HepG2 (cell line): ENCODE data around the gene SF3B5. TPM values are rescaled to one million over a fixed set of nuclear protein-coding genes. Genes with fewer than 3 reads are reported as not detected.

Source experiments
- CBX2 ChIP-seq, 2 experiments: fragments of 200-600 bp in 1 of 2; sonication (generic); formaldehyde crosslinking in 1 of 2; IDR thresholded peaks; 2 replicates each; pipeline versions ENCODE4 v1.7.0 to v1.8.1; 2018 to 2022; ENCODE audit warnings: low read depth in 2 of 2, low read length in 1 of 2, mild to moderate bottlenecking in 1 of 2, missing genetic modification reagents in 1 of 2
- FOSL2 ChIP-seq: sonication (generic); formaldehyde crosslinking; IDR thresholded peaks from 2 replicates; pipeline ENCODE4 v1.4.0; 2020; ENCODE audit warnings: missing genetic modification reagents
- GATAD1 ChIP-seq: IDR thresholded peaks from 2 replicates; pipeline ENCODE4 v1.6.1; 2016; ENCODE audit warnings: missing genetic modification reagents, missing compliant biosample characterization
- JDP2 ChIP-seq: sonication (generic); formaldehyde crosslinking; IDR thresholded peaks from 2 replicates; pipeline ENCODE4 v1.8.1; 2022; ENCODE audit warnings: missing genetic modification reagents, borderline replicate concordance
- MBNL3 ChIP-seq: fragments of 250-450 bp; sonication (Bioruptor Pico); conservative IDR thresholded peaks from 2 replicates; pipeline ENCODE4 v1.8.0; 2022; ENCODE audit warnings: mild to moderate bottlenecking, inconsistent platforms
- NR2F6 ChIP-seq, 2 experiments: IDR thresholded peaks; 2 replicates each; pipeline ENCODE4 v1.6.1; 2016; ENCODE audit warnings: antibody characterized with exemption in 1 of 2, mild to moderate bottlenecking in 1 of 2
- NR3C1 ChIP-seq: sonication (generic); formaldehyde crosslinking; IDR thresholded peaks from 2 replicates; pipeline ENCODE4 v1.4.0; 2020; ENCODE audit warnings: missing genetic modification reagents
- PAX8 ChIP-seq: sonication (generic); formaldehyde crosslinking; IDR thresholded peaks from 2 replicates; pipeline ENCODE4 v1.8.0; 2022; ENCODE audit warnings: mild to moderate bottlenecking, missing genetic modification reagents, borderline replicate concordance
- PCBP1 ChIP-seq: fragments of 200-400 bp; formaldehyde crosslinking; IDR thresholded peaks from 2 replicates; pipeline ENCODE4 v1.6.1; 2017; ENCODE audit warnings: mild to moderate bottlenecking, low read depth, low read length, borderline replicate concordance
- SYNCRIP ChIP-seq: fragments of 200-400 bp; formaldehyde crosslinking; IDR thresholded peaks from 2 replicates; pipeline ENCODE4 v1.6.1; 2018; ENCODE audit warnings: mild to moderate bottlenecking, low read depth, low read length; ENCODE audit not compliant: insufficient read depth
- TCF12 ChIP-seq, 2 experiments: fragments of 450-650 bp in 1 of 2; sonication (generic) in 1 of 2; formaldehyde crosslinking in 1 of 2; IDR thresholded peaks; 2 replicates each; pipeline versions ENCODE4 v1.6.1 to v1.8.0; 2017 to 2022; ENCODE audit warnings: antibody characterized with exemption in 1 of 2, mild to moderate bottlenecking in 1 of 2, missing genetic modification reagents in 1 of 2, moderate library complexity in 1 of 2
- ZBTB1 ChIP-seq: sonication (generic); formaldehyde crosslinking; IDR thresholded peaks from 2 replicates; pipeline ENCODE4 v1.4.0; 2020; ENCODE audit warnings: missing genetic modification reagents, borderline replicate concordance
- ZBTB7B ChIP-seq: sonication (generic); formaldehyde crosslinking; IDR thresholded peaks from 2 replicates; pipeline ENCODE4 v1.4.0; 2020; ENCODE audit warnings: missing genetic modification reagents
- ZMYM2 ChIP-seq: sonication (generic); formaldehyde crosslinking; IDR thresholded peaks from 2 replicates; pipeline ENCODE4 v1.8.0; 2022; ENCODE audit warnings: mild to moderate bottlenecking, missing genetic modification reagents
- ZNF230 ChIP-seq: sonication (generic); formaldehyde crosslinking; IDR thresholded peaks from 2 replicates; pipeline ENCODE4 v1.4.0; 2020; ENCODE audit warnings: mild to moderate bottlenecking, missing genetic modification reagents
- ZNF616 ChIP-seq: sonication (generic); formaldehyde crosslinking; IDR thresholded peaks from 2 replicates; pipeline ENCODE4 v1.5.0; 2020; ENCODE audit warnings: low read depth, mild to moderate bottlenecking, missing genetic modification reagents
- polyA plus RNA-seq, 8 experiments: library from polyadenylated mRNA; depleted of rRNA in 3 of 8; stranded (reverse) in 7 of 8; unstranded in 1 of 8; fragments of >200 nt; fragmentation: Illumina TruSeq in 4 of 8; extraction: Trizol in 4 of 8; gene quantifications; 2 replicates each; pipeline versions ENCODE4 v1.2.1 to v1.2.3, GENCODE V29; 2011 to 2016; ENCODE audit warnings: low read depth in 4 of 8, missing spikeins in 1 of 8, mixed read lengths in 1 of 8; ENCODE audit not compliant: insufficient read depth in 1 of 8
- total RNA-seq, 5 experiments: library from RNA; depleted of rRNA; stranded (reverse); fragments of >200 nt; fragmentation: Illumina TruSeq; extraction: Trizol; gene quantifications; 2 replicates each; pipeline ENCODE4 v1.2.3, GENCODE V29; 2016; ENCODE audit warnings: low read depth in 1 of 5
- TF ChIP-seq, protein P1 (sequence below): sonication (generic); formaldehyde crosslinking; IDR thresholded peaks from 2 replicates; pipeline ENCODE4 v1.5.1; 2020; ENCODE audit warnings: missing genetic modification reagents, mild to moderate bottlenecking, borderline replicate concordance
- TF ChIP-seq, protein P2 (sequence below): sonication (generic); formaldehyde crosslinking; IDR thresholded peaks from 2 replicates; pipeline ENCODE4 v1.4.0; 2020; ENCODE audit warnings: missing genetic modification reagents
- TF ChIP-seq, protein P3 (sequence below): sonication (generic); formaldehyde crosslinking; IDR thresholded peaks from 2 replicates; pipeline ENCODE4 v1.5.0; 2020; ENCODE audit warnings: missing genetic modification reagents
- TF ChIP-seq, protein P4 (sequence below): sonication (generic); formaldehyde crosslinking; IDR thresholded peaks from 2 replicates; pipeline ENCODE4 v1.5.0; 2020; ENCODE audit warnings: mild to moderate bottlenecking, missing genetic modification reagents

SF3B5 gene
- total and polyA plus RNA-seq, 2 of the 13 experiments (the other 11 are each of a cell fraction or from before 2014, with no cell fraction given): 263 to 292 TPM

DNA sequence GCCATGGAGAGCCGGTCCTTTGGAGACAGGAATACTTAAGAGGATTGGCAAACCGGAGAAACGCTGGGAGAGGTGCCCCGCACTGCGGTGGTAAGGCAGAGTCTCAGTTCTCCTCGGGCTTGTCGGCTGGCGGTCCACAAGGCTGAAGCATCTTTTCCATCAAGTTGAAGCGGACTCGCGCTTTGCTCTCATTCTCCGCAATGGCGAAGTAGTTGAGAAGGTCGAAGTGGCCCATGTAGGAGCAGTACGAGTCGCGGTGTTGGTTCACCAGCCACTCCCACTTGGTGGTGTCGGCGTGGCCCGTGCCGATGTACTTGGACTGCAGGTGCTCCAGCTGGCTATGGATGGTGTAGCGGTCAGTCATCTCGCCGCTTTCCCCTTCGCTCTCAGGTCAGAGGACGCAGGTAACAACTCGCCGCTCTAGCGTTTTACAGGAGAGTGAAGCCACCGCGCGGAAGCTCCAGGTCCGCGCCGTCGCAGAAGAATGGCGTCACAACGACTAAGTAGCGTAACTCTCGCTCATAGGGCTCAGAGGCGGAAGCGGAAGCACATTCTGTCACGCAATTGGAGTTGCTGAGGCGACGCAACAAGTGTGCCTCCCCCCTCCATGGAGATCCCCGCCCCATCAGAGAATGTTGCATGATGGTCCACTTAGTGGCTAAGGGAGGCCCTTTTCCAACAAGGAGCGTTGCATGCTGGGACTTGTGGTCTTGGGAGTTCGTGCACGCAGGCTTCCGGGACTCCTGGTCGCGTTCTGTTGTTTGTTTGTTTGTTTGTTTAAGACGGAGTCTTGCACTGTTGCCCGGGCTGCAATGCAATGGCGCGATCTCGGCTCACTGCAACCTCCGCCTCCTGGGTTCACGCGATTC lies at the start of gene SF3B5 (continued):
- TF ChIP-seq ZBTB7B (peak; percentile 75; the same call in 1 of the 2 replicates), SYNCRIP (no peak), ZBTB1 (CRISPR knock-in tag) (no peak), FOSL2 (CRISPR knock-in tag) (peak; percentile 82), CBX2 (IDR thresholded peaks at IDR 0.05; ENCODE audit: low read depth, low read length) (no peak; the same call in 1 of the 2 replicates), CBX2 (CRISPR knock-in tag; IDR thresholded peaks at IDR 0.05; ENCODE audit: low read depth) (no peak), ZNF616 (CRISPR knock-in tag) (peak; percentile 90), MBNL3 (no peak), JDP2 (no peak), GATAD1 (CRISPR knock-in tag) (peak; percentile 99), NR2F6 (IDR thresholded peaks at IDR 0.05) (no peak), NR2F6 (CRISPR knock-in tag; IDR thresholded peaks at IDR 0.05) (no peak), NR3C1 (CRISPR knock-in tag) (no peak), ZNF230 (peak; percentile 97), TCF12 (IDR thresholded peaks at IDR 0.05) (no peak), TCF12 (CRISPR knock-in tag; IDR thresholded peaks at IDR 0.05) (no peak), PCBP1 (peak; percentile 90; the same call in 1 of the 2 replicates), ZMYM2 (CRISPR knock-in tag) (no peak), PAX8 (CRISPR knock-in tag) (0 out of 2 replicates have a peak, but pooled peaks have one; percentile 83)
- TF ChIP-seq, protein P1, sequence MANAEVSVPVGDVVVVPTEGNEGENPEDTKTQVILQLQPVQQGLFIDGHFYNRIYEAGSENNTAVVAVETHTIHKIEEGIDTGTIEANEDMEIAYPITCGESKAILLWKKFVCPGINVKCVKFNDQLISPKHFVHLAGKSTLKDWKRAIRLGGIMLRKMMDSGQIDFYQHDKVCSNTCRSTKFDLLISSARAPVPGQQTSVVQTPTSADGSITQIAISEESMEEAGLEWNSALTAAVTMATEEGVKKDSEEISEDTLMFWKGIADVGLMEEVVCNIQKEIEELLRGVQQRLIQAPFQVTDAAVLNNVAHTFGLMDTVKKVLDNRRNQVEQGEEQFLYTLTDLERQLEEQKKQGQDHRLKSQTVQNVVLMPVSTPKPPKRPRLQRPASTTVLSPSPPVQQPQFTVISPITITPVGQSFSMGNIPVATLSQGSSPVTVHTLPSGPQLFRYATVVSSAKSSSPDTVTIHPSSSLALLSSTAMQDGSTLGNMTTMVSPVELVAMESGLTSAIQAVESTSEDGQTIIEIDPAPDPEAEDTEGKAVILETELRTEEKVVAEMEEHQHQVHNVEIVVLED (CRISPR knock-in tag): peak; percentile 95
- TF ChIP-seq, protein P2, sequence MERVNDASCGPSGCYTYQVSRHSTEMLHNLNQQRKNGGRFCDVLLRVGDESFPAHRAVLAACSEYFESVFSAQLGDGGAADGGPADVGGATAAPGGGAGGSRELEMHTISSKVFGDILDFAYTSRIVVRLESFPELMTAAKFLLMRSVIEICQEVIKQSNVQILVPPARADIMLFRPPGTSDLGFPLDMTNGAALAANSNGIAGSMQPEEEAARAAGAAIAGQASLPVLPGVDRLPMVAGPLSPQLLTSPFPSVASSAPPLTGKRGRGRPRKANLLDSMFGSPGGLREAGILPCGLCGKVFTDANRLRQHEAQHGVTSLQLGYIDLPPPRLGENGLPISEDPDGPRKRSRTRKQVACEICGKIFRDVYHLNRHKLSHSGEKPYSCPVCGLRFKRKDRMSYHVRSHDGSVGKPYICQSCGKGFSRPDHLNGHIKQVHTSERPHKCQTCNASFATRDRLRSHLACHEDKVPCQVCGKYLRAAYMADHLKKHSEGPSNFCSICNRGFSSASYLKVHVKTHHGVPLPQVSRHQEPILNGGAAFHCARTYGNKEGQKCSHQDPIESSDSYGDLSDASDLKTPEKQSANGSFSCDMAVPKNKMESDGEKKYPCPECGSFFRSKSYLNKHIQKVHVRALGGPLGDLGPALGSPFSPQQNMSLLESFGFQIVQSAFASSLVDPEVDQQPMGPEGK (CRISPR knock-in tag): peak; percentile 99
- TF ChIP-seq, protein P3, sequence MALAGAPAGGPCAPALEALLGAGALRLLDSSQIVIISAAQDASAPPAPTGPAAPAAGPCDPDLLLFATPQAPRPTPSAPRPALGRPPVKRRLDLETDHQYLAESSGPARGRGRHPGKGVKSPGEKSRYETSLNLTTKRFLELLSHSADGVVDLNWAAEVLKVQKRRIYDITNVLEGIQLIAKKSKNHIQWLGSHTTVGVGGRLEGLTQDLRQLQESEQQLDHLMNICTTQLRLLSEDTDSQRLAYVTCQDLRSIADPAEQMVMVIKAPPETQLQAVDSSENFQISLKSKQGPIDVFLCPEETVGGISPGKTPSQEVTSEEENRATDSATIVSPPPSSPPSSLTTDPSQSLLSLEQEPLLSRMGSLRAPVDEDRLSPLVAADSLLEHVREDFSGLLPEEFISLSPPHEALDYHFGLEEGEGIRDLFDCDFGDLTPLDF (CRISPR knock-in tag): no peak
- TF ChIP-seq, protein P4, sequence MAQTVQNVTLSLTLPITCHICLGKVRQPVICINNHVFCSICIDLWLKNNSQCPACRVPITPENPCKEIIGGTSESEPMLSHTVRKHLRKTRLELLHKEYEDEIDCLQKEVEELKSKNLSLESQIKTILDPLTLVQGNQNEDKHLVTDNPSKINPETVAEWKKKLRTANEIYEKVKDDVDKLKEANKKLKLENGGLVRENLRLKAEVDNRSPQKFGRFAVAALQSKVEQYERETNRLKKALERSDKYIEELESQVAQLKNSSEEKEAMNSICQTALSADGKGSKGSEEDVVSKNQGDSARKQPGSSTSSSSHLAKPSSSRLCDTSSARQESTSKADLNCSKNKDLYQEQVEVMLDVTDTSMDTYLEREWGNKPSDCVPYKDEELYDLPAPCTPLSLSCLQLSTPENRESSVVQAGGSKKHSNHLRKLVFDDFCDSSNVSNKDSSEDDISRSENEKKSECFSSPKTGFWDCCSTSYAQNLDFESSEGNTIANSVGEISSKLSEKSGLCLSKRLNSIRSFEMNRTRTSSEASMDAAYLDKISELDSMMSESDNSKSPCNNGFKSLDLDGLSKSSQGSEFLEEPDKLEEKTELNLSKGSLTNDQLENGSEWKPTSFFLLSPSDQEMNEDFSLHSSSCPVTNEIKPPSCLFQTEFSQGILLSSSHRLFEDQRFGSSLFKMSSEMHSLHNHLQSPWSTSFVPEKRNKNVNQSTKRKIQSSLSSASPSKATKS (CRISPR knock-in tag): 0 out of 2 replicates have a peak, but pooled peaks have one; percentile 76
